Loucy (cell line): ENCODE data around the gene NCKAP5.

Source experiments
- H2AFZ ChIP-seq: fragments of 200-600 bp; sonication (generic); 2 replicates; pipeline ENCODE4 v1.6.0; 2016; ENCODE audit warnings: antibody characterized with exemption, mild to moderate bottlenecking, low read length, moderate library complexity
- H3F3A ChIP-seq: fragments of 200-600 bp; 2 replicates; pipeline ENCODE4 v1.6.0; 2016; ENCODE audit warnings: antibody characterized with exemption, low read depth, mild to moderate bottlenecking
- H3K27me3 ChIP-seq: fragments of 200-600 bp; sonication (generic); 2 replicates; pipeline ENCODE4 v1.6.1; 2014; ENCODE audit warnings: low read length, mild to moderate bottlenecking; ENCODE audit not compliant: insufficient read depth, poor library complexity, severe bottlenecking
- H3K36me3 ChIP-seq: fragments of 200-600 bp; sonication (generic); 2 replicates; pipeline ENCODE4 v1.6.1; 2016; ENCODE audit warnings: low read length; ENCODE audit not compliant: insufficient read depth
- H3K4me1 ChIP-seq: fragments of 200-600 bp; sonication (generic); 2 replicates; pipeline ENCODE4 v1.5.1; 2014; ENCODE audit warnings: low read length, mild to moderate bottlenecking; ENCODE audit not compliant: insufficient read depth, poor library complexity, severe bottlenecking
- H3K4me2 ChIP-seq: fragments of 200-600 bp; sonication (generic); 2 replicates; pipeline ENCODE4 v1.6.0; 2014; ENCODE audit warnings: antibody characterized with exemption, low read length, low read depth, mild to moderate bottlenecking; ENCODE audit not compliant: poor library complexity, severe bottlenecking
- H3K4me3 ChIP-seq: fragments of 200-600 bp; sonication (generic); 2 replicates; pipeline ENCODE4 v1.5.1; 2014; ENCODE audit warnings: low read length, mild to moderate bottlenecking, mixed read lengths; ENCODE audit not compliant: poor library complexity, severe bottlenecking
- H3K79me2 ChIP-seq: fragments of 200-600 bp; sonication (generic); 2 replicates; pipeline ENCODE4 v1.6.1; 2014; ENCODE audit warnings: low read length; ENCODE audit not compliant: insufficient read depth
- H3K9ac ChIP-seq: fragments of 200-600 bp; sonication (generic); 2 replicates; pipeline ENCODE4 v1.6.0; 2014; ENCODE audit warnings: mild to moderate bottlenecking, low read depth, low read length, moderate library complexity; ENCODE audit not compliant: poor library complexity, severe bottlenecking
- H3K9me2 ChIP-seq: fragments of 200-600 bp; sonication (generic); replicated peaks from 2 replicates; pipeline ENCODE4 v1.6.1; 2016; ENCODE audit warnings: low read depth, low read length, mixed read lengths
- H3K9me3 ChIP-seq: fragments of 200-600 bp; sonication (generic); 2 replicates; pipeline ENCODE4 v1.6.1; 2014; ENCODE audit warnings: mild to moderate bottlenecking, antibody characterized with exemption, low read length, low read depth; ENCODE audit not compliant: insufficient read depth
- H4K20me1 ChIP-seq: fragments of 200-600 bp; sonication (generic); 2 replicates; pipeline ENCODE4 v1.6.0; 2014; ENCODE audit warnings: antibody characterized with exemption, low read length, mild to moderate bottlenecking; ENCODE audit not compliant: insufficient read depth, poor library complexity, severe bottlenecking
- EZH2phosphoT487 ChIP-seq: fragments of 200-600 bp; IDR thresholded peaks from 2 replicates; pipeline ENCODE4 v1.6.1; 2018; ENCODE audit warnings: antibody characterized with exemption, mild to moderate bottlenecking, moderate library complexity, borderline replicate concordance
- TF ChIP-seq, protein P1 (sequence below): fragments of 200-600 bp; sonication (generic); conservative IDR thresholded peaks from 2 replicates; pipeline ENCODE4 v1.5.1; 2014; ENCODE audit warnings: mild to moderate bottlenecking, antibody characterized with exemption, low read length

Gene NCKAP5

DNA sequence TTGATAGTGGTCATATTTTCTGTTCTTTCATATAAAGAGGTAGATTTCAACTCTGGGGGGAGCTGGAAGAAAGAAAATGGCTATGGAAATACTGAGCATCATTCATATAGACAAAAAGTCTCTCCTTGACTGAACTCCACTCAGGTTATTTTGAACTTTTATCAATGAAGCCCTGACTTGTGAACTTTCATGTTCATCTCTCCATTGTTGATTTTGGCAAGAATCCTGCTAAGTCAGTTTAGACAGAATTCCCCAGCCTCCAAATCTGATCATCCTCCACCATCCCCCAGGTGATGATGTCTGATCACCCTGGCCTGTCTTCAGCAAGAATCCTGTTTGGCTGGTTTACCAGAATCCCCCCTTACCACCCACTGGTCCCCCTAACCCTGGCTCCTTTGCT, 395.0 kb downstream of the NCKAP5 start:
- no peak overlapping the region for H3K4me2 ChIP-seq
- H3K4me3 ChIP-seq = no peak overlapping the region
- TF ChIP-seq, protein P1, sequence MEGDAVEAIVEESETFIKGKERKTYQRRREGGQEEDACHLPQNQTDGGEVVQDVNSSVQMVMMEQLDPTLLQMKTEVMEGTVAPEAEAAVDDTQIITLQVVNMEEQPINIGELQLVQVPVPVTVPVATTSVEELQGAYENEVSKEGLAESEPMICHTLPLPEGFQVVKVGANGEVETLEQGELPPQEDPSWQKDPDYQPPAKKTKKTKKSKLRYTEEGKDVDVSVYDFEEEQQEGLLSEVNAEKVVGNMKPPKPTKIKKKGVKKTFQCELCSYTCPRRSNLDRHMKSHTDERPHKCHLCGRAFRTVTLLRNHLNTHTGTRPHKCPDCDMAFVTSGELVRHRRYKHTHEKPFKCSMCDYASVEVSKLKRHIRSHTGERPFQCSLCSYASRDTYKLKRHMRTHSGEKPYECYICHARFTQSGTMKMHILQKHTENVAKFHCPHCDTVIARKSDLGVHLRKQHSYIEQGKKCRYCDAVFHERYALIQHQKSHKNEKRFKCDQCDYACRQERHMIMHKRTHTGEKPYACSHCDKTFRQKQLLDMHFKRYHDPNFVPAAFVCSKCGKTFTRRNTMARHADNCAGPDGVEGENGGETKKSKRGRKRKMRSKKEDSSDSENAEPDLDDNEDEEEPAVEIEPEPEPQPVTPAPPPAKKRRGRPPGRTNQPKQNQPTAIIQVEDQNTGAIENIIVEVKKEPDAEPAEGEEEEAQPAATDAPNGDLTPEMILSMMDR = no peak
- no peak for TF ChIP-seq EZH2phosphoT487
- H3F3A ChIP-seq = no peaks in the 10 kb centered on the region
- H3K27me3 ChIP-seq = no peaks in the 10 kb centered on the region
- H3K9me3 ChIP-seq = no peaks in the 10 kb centered on the region
- no peaks in the 10 kb centered on the region for H3K36me3 ChIP-seq
- H3K4me1 ChIP-seq = no peaks in the 10 kb centered on the region
- H3K9ac ChIP-seq = no peak overlapping the region
- H2AFZ ChIP-seq = no peak overlapping the region
- no peaks in the 10 kb centered on the region for H3K9me2 ChIP-seq
- H3K79me2 ChIP-seq = no peaks in the 10 kb centered on the region
- H4K20me1 ChIP-seq = no peaks in the 10 kb centered on the region

DNA sequence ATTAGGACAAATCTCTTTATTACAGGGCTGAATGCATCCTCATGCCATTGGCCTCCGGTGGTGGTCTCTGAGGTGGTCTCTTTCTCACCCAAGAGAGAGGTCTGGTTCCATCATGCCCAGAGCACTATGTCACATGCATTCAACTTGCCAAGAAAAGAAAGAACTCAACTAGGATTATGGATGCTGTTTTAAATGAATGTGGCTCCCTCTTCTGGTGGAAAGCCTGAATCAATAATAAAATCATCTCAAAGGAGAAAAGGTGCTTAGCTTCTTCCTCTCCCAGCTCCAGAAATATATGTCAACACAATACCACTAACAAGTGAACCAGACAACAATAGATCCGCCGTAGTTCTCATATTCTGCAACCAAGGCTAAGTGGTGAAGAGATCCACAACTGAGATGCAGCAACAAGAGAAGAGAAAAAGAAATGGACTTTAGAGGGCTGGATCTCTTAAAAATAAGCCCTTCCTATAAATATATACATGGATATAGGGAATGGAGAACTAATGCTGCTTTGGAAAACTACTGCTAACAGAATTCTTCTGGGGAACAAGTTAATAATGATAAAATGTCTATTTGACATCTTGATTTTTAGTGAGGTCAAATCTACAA, 396.8 kb downstream of the NCKAP5 start:
- Histone ChIP-seq H3K9me3 (no peaks in the 10 kb centered on the region), H3F3A (no peaks in the 10 kb centered on the region), H3K9ac (no peak overlapping the region), H3K79me2 (no peaks in the 10 kb centered on the region), H3K4me2 (no peak overlapping the region), H3K4me3 (no peak overlapping the region), H3K9me2 (no peaks in the 10 kb centered on the region), H3K27me3 (no peaks in the 10 kb centered on the region), H3K4me1 (no peaks in the 10 kb centered on the region), H2AFZ (no peak overlapping the region), H3K36me3 (no peaks in the 10 kb centered on the region), H4K20me1 (no peaks in the 10 kb centered on the region)
- TF ChIP-seq, protein P1 = peak; percentile 67
- TF ChIP-seq EZH2phosphoT487 = no peak

DNA sequence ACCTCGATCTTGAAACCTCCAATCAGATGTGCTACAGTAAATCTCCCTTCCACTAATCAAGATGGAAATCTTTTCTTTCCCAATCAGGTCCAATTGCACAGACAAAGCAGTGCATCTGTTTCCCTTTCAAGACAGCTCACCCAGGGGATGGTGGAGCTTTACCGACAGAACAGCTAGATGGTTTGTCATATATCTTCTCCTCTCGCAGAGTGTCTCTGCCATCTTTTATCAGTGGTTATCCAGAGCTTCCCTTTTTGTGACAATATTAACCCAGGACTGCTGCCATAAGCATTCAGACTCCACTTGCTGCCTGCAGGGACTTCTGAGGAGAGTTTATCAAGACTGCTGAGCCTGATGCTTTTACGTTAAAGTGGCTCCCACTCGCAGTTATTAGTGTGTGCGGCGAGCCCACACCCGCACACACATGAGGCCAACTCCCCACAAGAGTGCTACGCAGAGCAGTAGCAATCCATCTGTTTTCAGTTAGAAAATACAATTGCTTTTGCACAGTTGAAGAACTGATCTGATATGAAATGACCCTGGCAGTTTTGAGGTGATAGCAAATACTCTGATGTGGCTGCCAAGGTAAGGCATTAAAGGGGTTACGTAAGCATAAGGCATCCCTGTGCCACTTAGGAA, 398.9 kb downstream of the NCKAP5 start:
- H3K9me3 ChIP-seq = no peaks in the 10 kb centered on the region
- H3K9ac ChIP-seq = no peak overlapping the region
- no peaks in the 10 kb centered on the region for H3K36me3 ChIP-seq
- H3K4me3 ChIP-seq = no peak overlapping the region
- no peaks in the 10 kb centered on the region for H3F3A ChIP-seq
- TF ChIP-seq, protein P1 = no peak
- no peak for TF ChIP-seq EZH2phosphoT487
- no peaks in the 10 kb centered on the region for H3K79me2 ChIP-seq
- H3K27me3 ChIP-seq = no peaks in the 10 kb centered on the region
- no peak overlapping the region for H3K4me2 ChIP-seq
- no peaks in the 10 kb centered on the region for H3K9me2 ChIP-seq
- H3K4me1 ChIP-seq = no peaks in the 10 kb centered on the region
- H4K20me1 ChIP-seq = no peaks in the 10 kb centered on the region
- no peak overlapping the region for H2AFZ ChIP-seq
